Stomach (tissue), 9 donors: Measurements from ENCODE around the gene LLCFC1. TPM values are rescaled to one million over a fixed set of nuclear protein-coding genes. Genes with fewer than 3 reads are reported as not detected.
A peak's percentile ranks its signal among the peaks of the same experiment; 100 is the strongest.

ENCODE experiments used
- DNase-seq, 2 donors: peaks; one replicate each; pipeline versions ENCODE4 v3.0.0 to v3.0.0-alpha.2; 2013 to 2019
- H3K27ac ChIP-seq, 5 donors: fragments of 200-600 bp in 4 of 5; sonication (generic) in 4 of 5; one replicate each; pipeline ENCODE4 v1.5.1; 2013 to 2019; ENCODE audit warnings: mild to moderate bottlenecking in 1 of 5, moderate library complexity in 1 of 5
- H3K27me3 ChIP-seq, 3 donors: fragments of 200-600 bp; sonication (generic); one replicate each; pipeline ENCODE4 v1.5.1; 2017 to 2019; ENCODE audit warnings: mixed run types in 1 of 3
- H3K36me3 ChIP-seq, 4 donors: fragments of 200-600 bp; sonication (generic); 1 replicate in 3 of 4; 2 replicates in 1 of 4; pipeline ENCODE4 v1.5.1; 2016 to 2019
- H3K4me1 ChIP-seq, 4 donors: fragments of 200-600 bp; sonication (generic); one replicate each; pipeline ENCODE4 v1.5.1; 2016 to 2019
- H3K4me3 ChIP-seq, 4 donors: fragments of 200-600 bp; sonication (generic) in 3 of 4; one replicate each; pipeline ENCODE4 v1.5.1; 2016 to 2019; ENCODE audit warnings: mild to moderate bottlenecking in 1 of 4
- H3K9me3 ChIP-seq, 4 donors: fragments of 200-600 bp; sonication (generic); one replicate each; pipeline ENCODE4 v1.5.1; 2016 to 2019
- EP300 ChIP-seq: sonication (generic); formaldehyde crosslinking; IDR thresholded peaks from one replicate; pipeline ENCODE4 v1.6.1; 2017; ENCODE audit warnings: antibody characterized with exemption
- POLR2A ChIP-seq, 4 donors: fragments of 450-650 bp; IDR thresholded peaks; one replicate each; pipeline ENCODE4 v1.6.1; 2016; ENCODE audit warnings: antibody characterized with exemption in 4 of 4, control low read depth in 2 of 4, mild to moderate bottlenecking in 1 of 4, moderate library complexity in 1 of 4
- POLR2AphosphoS5 ChIP-seq, 3 donors: sonication (generic); formaldehyde crosslinking; IDR thresholded peaks; one replicate each; pipeline ENCODE4 v1.6.1; 2016; ENCODE audit warnings: antibody characterized with exemption in 3 of 3
- WGBS, 5 donors: extraction: QIAGEN DNeasy Blood & Tissue Kit in 3 of 5; methylation state at CpG; one replicate each; pipeline versions ENCODE4 v1.1.5 to v1.1.7; 2013 to 2018; 5-methylcytosine and 5-hydroxymethylcytosine counted together
- intact Hi-C: fragments of 100-400 bp; cut with DNase I; formaldehyde crosslinking; loops from one replicate; pipeline ENCODE4 v1.15.1; 2023; ENCODE audit warnings: low total_unique reads
- polyA plus RNA-seq, 3 donors: library from polyadenylated mRNA; stranded (reverse); fragments of 200-250 nt; gene quantifications; one replicate each; pipeline ENCODE4 v1.2.3, GENCODE V29; 2013
- total RNA-seq, 5 donors: library from RNA; depleted of rRNA; stranded (reverse); fragments of >200 nt; gene quantifications; one replicate each; pipeline versions ENCODE4 v1.1.0 to v1.2.3, GENCODE V29; 2014 to 2016
- TF ChIP-seq, protein P1 (sequence below), 7 experiments: fragments of 450-650 bp in 4 of 7; fragments of 200-600 bp in 3 of 7; sonication (generic) in 3 of 7; IDR thresholded peaks; one replicate each; pipeline ENCODE4 v1.5.1; 2016 to 2019; ENCODE audit warnings: antibody characterized with exemption in 7 of 7, control low read depth in 2 of 7, mild to moderate bottlenecking in 1 of 7
- donor health status: healthy with polysubstance abuse.
- donor health status: Bipolar disorder and iron deficiency.
- donor health status: healthy.

LLCFC1 gene
- total and polyA plus RNA-seq, 8 donors = 0.18 TPM; not detected in 7

GRCh38 chr7:142908921-142909890, 30.1 kb upstream of the LLCFC1 start:
- no peaks in the 10 kb centered on the region for H3K27me3 ChIP-seq
- DNase-seq = peak; percentile 35 to 59
- peaks cover 0 to 5% (median 2%) of the 10 kb centered on the region in 4 donors for H3K9me3 ChIP-seq
- peak overlapping the region; percentile 67 to 81 (median 71) for H3K27ac ChIP-seq
- 45 to 60% (median 47%) methylated on average over 21 of the region's 21 CpGs for WGBS, 5 donors
- no peak overlapping the region for H3K4me3 ChIP-seq
- no peak for TF ChIP-seq EP300
- TF ChIP-seq POLR2AphosphoS5 (IDR thresholded peaks at IDR 0.05) = peak in 2 of 3 donors; percentile 58 to 86
- H3K4me1 ChIP-seq = peaks cover 3 to 38% (median 19%) of the 10 kb centered on the region in 4 donors
- intact Hi-C loops = no loop called here
- H3K36me3 ChIP-seq = no peaks in the 10 kb centered on the region

DNA sequence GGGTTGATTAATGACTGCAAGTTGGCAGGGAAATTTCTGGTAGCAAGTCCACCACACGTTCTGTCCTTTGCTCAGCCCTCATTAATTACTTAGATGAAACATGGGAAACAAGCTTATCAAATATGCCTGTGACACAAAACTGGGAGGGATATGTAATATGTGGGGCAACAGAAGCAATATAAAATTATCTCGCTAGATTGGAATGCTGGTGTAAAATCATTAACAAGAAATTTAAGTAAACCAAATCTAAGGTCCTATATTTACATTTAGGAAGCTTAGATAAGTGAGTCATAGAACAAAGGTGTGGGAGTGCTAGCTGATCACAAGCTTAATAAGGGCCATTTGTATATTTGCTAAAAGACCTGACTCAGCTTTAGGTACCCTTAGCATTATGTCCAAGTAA, 29.3 kb upstream of the LLCFC1 start:
- 19 to 50% (median 23%) methylated on average over 2 of the region's 2 CpGs for WGBS, 5 donors
- no peaks in the 10 kb centered on the region for H3K9me3 ChIP-seq
- H3K4me1 ChIP-seq = peaks cover 3 to 45% (median 19%) of the 10 kb centered on the region in 4 donors
- peak overlapping the region in 4 of 5 donors; percentile 67 to 81 (median 72) for H3K27ac ChIP-seq
- intact Hi-C loops = no loop called here
- TF ChIP-seq POLR2AphosphoS5 (IDR thresholded peaks at IDR 0.05) (peak in 1 of 3 donors; percentile 62), POLR2A (IDR thresholded peaks at IDR 0.05) (no peak)
- TF ChIP-seq, protein P1, sequence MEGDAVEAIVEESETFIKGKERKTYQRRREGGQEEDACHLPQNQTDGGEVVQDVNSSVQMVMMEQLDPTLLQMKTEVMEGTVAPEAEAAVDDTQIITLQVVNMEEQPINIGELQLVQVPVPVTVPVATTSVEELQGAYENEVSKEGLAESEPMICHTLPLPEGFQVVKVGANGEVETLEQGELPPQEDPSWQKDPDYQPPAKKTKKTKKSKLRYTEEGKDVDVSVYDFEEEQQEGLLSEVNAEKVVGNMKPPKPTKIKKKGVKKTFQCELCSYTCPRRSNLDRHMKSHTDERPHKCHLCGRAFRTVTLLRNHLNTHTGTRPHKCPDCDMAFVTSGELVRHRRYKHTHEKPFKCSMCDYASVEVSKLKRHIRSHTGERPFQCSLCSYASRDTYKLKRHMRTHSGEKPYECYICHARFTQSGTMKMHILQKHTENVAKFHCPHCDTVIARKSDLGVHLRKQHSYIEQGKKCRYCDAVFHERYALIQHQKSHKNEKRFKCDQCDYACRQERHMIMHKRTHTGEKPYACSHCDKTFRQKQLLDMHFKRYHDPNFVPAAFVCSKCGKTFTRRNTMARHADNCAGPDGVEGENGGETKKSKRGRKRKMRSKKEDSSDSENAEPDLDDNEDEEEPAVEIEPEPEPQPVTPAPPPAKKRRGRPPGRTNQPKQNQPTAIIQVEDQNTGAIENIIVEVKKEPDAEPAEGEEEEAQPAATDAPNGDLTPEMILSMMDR (IDR thresholded peaks at IDR 0.05) = no peak
- DNase-seq = peak in 1 of 2 donors; percentile 75
- no peaks in the 10 kb centered on the region for H3K27me3 ChIP-seq
- H3K36me3 ChIP-seq = no peaks in the 10 kb centered on the region
- H3K4me3 ChIP-seq = no peak overlapping the region

- peak overlapping the region in 4 of 5 donors; percentile 51 to 81 (median 66) for H3K27ac ChIP-seq
- intact Hi-C loops = no loop called here
- WGBS, 5 donors = 57 to 75% (median 65%) methylated on average over 2 of the region's 2 CpGs
- TF ChIP-seq POLR2AphosphoS5 (IDR thresholded peaks at IDR 0.05) (no peak), POLR2A (IDR thresholded peaks at IDR 0.05) (no peak), EP300 (no peak)
- TF ChIP-seq, protein P1 (IDR thresholded peaks at IDR 0.05) = no peak
- H3K27me3 ChIP-seq = no peaks in the 10 kb centered on the region
- no peaks in the 10 kb centered on the region for H3K36me3 ChIP-seq
- H3K4me3 ChIP-seq = no peak overlapping the region
- H3K9me3 ChIP-seq = no peaks in the 10 kb centered on the region
- DNase-seq = no peak
- peaks cover 3 to 45% (median 19%) of the 10 kb centered on the region in 4 donors for H3K4me1 ChIP-seq
Measured at GRCh38 chr7:142910481-142910880, 28.8 kb upstream of the LLCFC1 start.

- Histone ChIP-seq H3K27me3 (no peaks in the 10 kb centered on the region), H3K9me3 (no peaks in the 10 kb centered on the region), H3K4me3 (no peak overlapping the region), H3K36me3 (no peaks in the 10 kb centered on the region), H3K4me1 (peaks cover 3 to 45% (median 19%) of the 10 kb centered on the region in 4 donors), H3K27ac (no peak overlapping the region)
- WGBS, 5 donors = 43 to 62% (median 51%) methylated on average over 3 of the region's 3 CpGs
- no peak for DNase-seq
- TF ChIP-seq, protein P1 (IDR thresholded peaks at IDR 0.05) = no peak
- no peak for TF ChIP-seq POLR2AphosphoS5 (IDR thresholded peaks at IDR 0.05)
- TF ChIP-seq POLR2A (IDR thresholded peaks at IDR 0.05) = no peak
- no peak for TF ChIP-seq EP300
- intact Hi-C loops = no loop called here
Measured at GRCh38 chr7:142913051-142913450, 26.2 kb upstream of the LLCFC1 start.
